Measurements from ENCODE around the gene MFSD2A. TPM values are rescaled to one million over a fixed set of nuclear protein-coding genes. Genes with fewer than 3 reads are reported as not detected.
"Not testable (repeated sequence)": the region's sequence is repeated elsewhere in the genome, so short reads cannot be mapped to it uniquely, and the experiment has no call there.

MFSD2A gene
- total RNA-seq, 1 experiment from 2014 or later, result 12.7 TPM

DNA sequence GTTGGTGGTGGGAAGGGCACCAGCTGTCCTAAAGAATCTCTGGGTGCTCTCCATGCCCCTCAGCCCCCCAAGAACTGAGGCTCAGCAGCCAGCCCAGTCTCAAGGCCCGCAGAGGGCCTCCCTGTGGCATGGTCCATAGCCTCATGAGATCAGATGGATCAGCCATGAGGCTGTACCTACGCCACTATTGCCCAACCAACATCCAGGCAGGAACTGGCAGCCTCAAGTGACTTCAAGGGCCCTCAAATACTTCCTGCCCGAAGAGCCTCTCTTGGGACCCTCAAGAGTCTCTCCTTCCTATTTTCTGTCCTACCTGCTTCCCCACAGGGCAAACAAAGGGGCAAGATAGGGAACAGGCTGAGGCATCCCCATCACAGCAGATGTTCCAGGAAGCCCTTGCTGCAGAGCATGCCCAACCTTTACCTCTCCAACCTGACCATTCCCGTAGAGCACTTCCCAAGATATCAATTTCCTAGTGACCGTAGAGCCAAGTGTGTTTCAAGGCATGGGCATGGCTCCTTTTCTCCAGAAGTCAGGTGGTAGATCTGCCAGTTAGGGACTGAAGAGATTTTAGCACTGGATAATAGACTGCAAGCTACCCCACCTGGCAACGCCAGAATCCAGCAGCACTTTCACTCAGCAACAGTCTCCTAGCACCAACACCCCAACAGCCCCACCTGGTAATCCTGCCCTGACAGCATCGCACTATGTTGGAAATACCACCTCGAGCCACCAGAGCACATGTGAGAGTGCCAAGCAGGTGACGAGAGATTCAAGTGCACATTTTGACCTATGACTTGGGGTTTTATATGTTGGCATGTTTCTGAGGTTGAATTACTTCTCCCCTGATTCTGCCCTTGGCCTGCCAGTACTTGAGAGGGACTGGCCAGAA lies 13.7 kb upstream of the MFSD2A start:
- DNase-seq (ENCODE audit: low read depth), result no peak

DNA sequence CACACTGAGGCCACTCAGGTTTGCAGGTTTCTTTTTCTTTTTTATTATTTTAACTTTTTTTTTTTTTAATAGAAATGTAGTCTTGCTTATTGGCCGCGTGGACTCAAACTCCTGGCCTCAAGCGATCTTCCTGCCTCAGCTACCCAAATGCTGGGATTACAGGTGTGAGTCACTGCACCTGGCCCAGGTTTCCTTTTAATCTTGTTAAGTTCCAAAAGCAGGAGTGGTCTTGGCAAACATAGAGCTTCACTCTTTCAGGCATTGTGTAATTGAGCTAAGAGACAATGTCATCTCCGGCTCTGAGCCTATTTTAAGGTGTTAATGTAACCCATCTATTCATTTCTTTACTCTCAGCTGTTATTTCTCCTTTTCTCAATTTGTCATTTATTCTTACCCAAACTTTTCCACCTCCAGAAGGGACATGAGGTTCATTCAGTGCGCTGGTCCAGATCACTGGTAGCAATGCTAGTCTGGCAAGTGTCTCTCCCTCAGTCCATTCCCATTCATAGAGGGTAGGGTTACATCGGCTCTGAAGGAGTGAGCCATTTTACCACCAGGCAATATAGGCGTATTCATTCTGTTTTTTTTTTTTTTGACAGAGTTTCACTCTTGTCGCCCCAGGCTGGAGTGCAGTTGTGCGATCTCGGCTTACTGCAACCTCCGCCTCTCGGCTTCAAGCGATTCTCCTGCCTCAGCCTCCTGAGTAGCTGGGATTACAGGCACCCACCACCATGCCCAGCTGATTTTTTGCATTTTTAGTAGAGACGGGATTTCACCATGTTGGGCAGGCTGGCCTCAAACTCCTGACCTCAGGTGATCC lies 11.3 kb upstream of the MFSD2A start:
- DNase-seq (ENCODE audit: low read depth), result no peak

DNA sequence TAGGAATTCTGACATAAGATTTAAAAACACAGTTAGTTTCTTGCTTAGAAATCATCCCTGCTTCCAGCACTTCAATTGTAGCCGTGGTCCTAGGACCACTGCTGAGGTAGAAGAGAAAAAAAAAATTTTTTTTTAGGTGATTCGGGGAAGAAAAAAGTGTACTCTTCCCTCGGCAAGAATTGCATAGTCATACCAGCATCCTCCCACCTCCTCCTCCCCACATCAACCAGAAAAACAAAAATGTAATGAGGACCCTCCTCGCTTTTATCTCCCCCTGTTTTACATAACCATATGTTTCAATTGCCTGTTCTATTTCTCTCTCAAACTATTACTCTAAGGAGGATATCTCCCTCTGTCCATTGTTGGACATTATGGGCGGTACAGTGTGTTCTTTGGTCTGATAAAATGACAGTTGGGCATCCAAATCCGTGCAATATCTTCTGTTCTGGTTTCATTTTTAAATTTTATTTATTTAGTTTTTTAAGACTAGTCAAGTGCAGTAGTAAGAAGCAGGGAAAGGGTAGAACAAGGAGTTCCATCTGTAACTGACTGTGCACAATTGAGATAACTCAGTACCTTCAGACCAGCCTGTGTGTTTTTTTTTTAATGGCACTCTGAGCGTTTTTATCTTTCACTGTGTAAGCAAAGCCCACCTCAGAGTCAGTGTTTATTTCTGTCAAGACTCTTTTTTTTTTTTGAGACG lies 10.4 kb upstream of the MFSD2A start:
- DNase-seq (ENCODE audit: low read depth), result no peak

GRCh38 chr1:39946216-39946615 lies 8.7 kb upstream of the MFSD2A start:
- no peak for DNase-seq (ENCODE audit: low read depth)

GRCh38 chr1:39947260-39947659 lies 7.7 kb upstream of the MFSD2A start:
- DNase-seq (ENCODE audit: low read depth), result no peak

DNA sequence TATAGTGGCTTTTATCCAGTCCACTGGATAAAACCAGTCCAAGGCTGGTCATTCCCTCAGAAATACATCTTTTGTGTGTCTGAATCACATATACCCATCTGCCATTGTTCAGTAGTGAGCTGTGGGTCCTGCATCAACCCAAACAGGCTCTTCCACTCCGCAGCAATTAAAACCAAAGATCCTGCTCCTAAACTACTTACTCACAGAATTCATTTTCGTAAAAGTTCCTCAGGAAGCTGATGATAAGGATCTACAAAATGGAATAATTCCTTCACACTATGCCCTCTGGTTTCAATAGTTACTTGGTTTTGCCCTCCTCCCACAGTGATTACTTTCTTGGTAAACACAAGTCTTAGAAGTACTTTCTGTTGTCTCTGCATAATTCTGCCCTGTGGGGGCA lies 5.1 kb upstream of the MFSD2A start:
- DNase-seq (ENCODE audit: low read depth), result no peak

DNA sequence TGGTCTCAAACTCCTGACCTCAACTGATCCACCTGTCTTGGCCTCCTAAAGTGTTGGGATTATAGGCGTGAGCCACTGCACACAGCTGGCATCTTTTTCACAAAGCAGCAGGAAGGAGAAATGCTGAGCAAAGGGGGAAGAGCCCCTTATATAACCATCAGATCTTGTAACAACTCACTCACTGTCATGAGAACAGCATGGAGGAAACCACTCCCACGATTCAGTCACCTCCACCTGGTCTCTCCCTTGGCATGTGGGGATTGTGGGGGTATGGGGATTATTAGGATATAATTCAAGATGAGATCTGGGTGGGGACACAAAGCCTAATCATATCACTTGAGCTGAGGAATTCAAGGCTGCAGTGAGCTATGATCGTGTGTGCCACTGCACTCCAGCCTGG lies 3.0 kb upstream of the MFSD2A start:
- DNase-seq (ENCODE audit: low read depth), result no peak

GRCh38 chr1:39952359-39953110 lies 2.4 kb upstream of the MFSD2A start:
- DNase-seq (ENCODE audit: low read depth), result no peak

DNA sequence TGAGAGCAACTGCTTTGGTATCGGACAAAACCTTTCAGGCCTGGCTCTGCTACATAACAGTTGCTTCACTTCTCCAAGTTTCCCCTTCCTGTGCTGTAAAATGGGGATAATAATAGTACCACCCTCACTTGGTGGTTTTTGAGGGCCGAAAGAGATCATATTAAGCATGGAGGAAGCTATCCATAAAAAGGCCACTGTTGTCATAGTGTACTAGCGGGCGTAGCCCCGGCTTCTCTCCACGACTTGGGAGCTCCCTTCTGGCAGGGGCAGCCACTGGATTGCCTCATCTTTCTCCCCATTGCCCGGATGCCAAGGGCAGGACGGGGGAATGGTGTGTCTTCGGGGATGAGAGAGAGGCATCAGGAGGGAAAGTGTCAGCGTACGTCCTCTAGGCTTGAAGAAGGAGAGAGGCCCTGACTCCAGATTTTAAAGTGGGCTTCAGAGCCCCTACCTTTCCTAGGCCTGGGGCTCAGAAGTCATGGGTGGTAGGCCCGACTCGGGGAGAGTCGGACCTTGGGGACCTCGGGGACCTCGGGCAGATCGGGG lies 548 bp upstream of the MFSD2A start:
- no peak for DNase-seq (ENCODE audit: low read depth)

- DNase-seq (ENCODE audit: low read depth), result peak; percentile 63
These were observed 898 bp downstream of the MFSD2A start for GRCh38 chr1:39955547-39956539.

DNA sequence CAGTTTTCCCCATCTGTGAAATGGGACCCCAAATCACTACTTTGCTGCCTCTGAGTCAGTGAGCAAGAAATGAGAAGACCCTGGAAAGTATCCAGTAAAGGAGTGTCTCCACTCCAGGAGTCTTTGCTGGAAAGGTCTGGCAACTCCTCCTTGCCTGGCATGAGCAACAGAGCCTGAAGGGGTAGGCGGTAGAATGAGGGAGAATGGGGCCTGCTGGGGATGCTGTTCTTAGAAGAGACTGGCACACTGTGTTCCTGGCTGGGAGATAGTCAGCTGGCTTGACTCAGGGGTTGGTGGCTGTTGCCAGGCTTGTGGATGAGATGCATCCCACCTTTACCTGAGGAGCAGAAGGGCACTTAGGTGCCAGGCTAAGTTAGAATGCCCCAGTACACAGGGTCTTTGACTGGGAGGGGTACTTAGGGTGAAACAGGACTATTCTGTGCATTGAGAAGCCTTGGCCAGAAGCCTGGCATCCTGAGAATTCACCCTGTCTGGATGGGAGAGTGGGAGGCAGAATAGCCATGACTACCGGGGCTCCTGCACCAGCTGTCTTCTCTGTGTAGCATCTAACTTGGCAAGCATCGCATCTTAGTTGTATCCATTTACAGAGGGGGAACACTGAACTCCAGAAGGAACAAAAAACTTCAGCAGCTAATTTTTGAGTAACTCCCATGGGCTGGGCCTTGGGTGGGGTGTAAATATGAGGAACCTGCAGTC lies 2.5 kb downstream of the MFSD2A start:
- no peak for DNase-seq (ENCODE audit: low read depth)

DNA sequence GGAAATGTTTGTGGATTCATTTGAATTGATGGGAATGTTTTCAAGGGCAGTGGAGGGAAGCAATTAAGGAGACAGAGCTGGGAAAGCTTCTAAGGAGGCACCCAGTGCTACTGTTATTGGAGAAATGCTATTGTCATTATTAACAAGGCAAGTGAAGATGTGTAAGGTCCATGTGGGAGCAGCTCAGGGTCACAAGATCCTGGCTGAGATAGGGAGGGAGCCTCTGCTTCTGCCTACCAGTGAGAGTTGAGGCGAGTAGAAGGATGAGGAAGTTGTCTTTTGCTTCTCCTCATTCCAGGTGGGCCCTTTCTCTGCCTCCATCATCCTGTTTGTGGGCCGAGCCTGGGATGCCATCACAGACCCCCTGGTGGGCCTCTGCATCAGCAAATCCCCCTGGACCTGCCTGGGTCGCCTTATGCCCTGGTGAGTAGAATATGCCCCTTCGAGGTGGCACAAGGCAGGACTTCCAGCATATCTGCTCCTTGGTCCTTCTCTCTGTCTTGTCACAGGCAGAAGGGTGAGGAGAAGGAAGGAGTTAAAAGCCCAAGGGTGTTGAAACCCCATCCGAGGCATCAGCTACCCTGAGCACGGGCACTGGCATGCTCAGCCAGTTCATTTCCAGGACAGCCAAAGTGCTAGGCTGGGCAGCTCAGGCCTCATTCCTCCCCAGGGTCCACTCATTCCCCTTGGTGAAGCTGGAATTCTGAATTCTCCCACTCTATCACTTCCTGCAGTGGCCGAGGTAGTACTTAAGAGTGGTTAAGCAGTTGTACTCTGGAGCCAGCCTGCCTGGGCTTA lies 3.7 kb downstream of the MFSD2A start:
- DNase-seq (ENCODE audit: low read depth), result no peak

DNA sequence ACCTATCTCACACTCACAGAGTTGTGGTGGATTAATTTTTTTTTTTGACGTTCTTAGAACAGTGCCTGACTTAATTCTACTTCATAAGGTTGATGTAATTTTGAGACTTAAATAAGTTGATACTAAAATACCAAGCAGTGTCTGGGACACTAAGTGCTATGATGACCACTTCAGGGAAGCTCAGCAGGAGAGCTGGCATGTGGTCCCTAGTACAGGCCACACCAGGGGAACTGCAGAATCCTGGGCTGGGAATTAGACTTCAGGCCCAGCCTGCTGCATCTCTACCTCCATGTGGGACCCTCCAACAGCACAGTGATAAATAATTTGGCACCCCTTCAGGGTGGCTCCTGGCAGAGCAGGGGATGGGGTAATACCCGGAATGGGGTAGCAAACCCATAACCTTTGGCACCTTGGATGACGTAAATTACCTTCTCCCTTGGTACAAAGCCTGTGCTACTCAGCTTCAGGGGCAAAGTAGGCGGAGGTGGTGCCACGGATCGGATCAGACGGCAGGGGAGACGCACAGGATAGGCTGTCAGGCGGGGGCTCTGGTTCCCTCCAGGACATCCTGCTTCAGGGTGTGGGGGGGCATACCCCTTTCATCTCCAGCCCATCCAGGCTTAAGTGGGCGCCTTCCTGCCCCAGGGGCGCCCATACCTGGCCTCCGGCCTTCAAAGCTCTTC lies 4.8 kb downstream of the MFSD2A start:
- no peak for DNase-seq (ENCODE audit: low read depth)

DNA sequence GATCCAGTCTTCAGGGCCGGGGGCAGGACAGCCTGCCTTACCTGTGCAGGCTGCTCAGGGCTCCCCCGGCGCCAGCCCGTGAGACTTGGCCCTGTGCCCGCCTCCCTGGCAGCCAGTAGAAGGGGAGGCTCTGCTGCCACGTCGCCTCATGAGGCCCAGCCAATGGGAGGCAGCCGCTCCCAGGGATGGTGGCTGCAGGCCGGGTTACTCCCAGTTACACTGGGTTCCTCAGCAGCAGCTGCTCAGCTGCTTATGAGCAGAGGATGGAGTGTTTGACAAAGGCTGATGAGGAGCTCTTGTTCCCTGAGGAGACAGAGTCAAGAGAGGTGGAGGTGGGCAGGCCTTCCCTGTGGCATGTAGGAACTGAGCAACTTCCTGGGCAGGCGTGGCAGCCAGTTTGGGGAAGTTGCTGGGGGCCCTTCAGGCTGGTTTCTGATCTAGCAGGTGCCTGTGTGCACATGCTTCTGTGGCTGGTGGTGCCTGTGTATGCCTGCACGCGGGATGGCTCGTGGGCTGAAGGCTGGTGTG lies 5.5 kb downstream of the MFSD2A start:
- no peak for DNase-seq (ENCODE audit: low read depth)

DNA sequence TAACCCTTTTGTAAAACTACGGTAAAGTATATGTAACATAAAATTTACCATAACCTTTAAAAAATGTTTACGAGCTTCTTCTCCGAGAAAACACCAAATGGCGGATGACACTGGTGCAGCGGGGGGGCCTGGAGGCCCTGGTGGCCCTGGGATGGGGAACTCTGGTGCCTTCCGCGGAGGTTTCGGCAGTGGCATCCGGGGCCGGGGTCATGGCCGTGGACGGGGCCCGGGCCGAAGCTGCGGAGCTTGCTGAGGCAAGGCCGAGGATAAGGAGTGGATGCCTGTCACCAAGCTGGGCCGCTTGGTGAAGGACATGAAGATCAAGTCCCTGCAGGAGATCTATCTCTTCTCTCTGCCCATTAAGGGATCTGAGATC lies 7.5 kb downstream of the MFSD2A start:
- DNase-seq (ENCODE audit: low read depth), result no peak

DNA sequence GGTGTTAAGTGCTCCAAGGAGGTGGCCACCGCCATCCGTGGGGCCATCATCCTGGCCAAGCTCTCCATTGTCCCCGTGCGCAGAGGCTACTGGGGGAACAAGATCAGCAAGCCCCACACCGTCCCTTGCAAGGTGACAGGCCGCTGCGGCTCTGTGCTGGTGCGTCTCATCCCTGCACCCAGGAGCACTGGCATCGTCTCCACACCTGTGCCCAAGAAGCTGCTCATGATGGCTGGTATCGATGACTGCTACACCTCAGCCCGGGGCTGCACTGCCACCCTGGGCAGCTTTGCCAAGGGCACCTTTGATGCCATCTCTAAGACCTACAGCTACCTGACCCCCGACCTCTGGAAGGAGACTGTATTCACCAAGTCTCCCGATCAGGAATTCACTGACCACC lies 8.0 kb downstream of the MFSD2A start:
- not testable (repeated sequence) for DNase-seq (ENCODE audit: low read depth)

DNA sequence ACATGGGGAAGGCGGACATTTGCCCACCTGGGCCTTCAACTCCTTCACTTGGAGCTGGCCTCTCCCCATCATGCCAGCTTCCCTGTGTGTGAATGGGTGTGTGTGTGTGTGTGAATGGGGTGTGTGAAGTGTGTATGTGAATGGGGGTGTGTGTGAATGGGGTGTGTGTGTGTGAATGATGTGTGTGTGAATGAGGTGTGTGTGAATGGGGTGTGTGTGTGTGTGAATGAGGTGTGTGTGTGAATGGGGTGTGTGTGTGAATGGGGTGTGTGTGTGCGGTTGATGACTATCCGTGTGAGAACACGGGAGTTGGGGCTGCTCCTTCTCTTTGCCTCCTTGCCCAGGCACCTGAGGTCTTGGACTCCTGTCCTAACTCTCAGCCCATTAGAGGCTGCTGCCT lies 9.6 kb downstream of the MFSD2A start:
- DNase-seq (ENCODE audit: low read depth), result no peak

GRCh38 chr1:39965044-39965443 lies 10.1 kb downstream of the MFSD2A start:
- DNase-seq (ENCODE audit: low read depth), result no peak

Data from Daoy (cell line).